IPS-20b (cell line): ENCODE data around the gene TMEM138.

Experiments
- H3K27ac ChIP-seq: one replicate; pipeline ENCODE4 v1.5.1; 2013; ENCODE audit warnings: low read length
- H3K27me3 ChIP-seq: 2 replicates; pipeline ENCODE4 v1.6.1; 2013; ENCODE audit warnings: mild to moderate bottlenecking, low read length, inconsistent platforms; ENCODE audit not compliant: insufficient read depth
- H3K36me3 ChIP-seq: 2 replicates; pipeline ENCODE4 v1.6.1; 2013; ENCODE audit warnings: low read depth, mild to moderate bottlenecking, inconsistent platforms, low read length, moderate library complexity; ENCODE audit not compliant: insufficient read depth
- H3K4me1 ChIP-seq: 2 replicates; pipeline ENCODE4 v1.6.1; 2013; ENCODE audit warnings: mild to moderate bottlenecking, control low read depth, inconsistent platforms, low read length, moderate library complexity; ENCODE audit not compliant: insufficient read depth
- H3K4me3 ChIP-seq: 2 replicates; pipeline ENCODE4 v1.5.1; 2013; ENCODE audit warnings: mild to moderate bottlenecking, low read length, inconsistent platforms
- H3K9ac ChIP-seq: 2 replicates; pipeline ENCODE4 v1.6.1; 2013; ENCODE audit warnings: low read depth, mild to moderate bottlenecking, inconsistent platforms, low read length, moderate library complexity
- H3K9me3 ChIP-seq: 2 replicates; pipeline ENCODE4 v1.6.1; 2013; ENCODE audit warnings: mild to moderate bottlenecking, low read depth, low read length, inconsistent platforms; ENCODE audit not compliant: insufficient read depth

TMEM138 gene

GRCh38 chr11:61403658-61404057, 41.5 kb downstream of the TMEM138 start:
- H3K36me3 ChIP-seq, result peaks cover 72% of the 10 kb centered on the region
- no peak overlapping the region for H3K4me3 ChIP-seq
- no peaks in the 10 kb centered on the region for H3K4me1 ChIP-seq
- H3K27me3 ChIP-seq, result no peaks in the 10 kb centered on the region
- no peak overlapping the region for H3K27ac ChIP-seq
- H3K9ac ChIP-seq, result no peak overlapping the region
- no peaks in the 10 kb centered on the region for H3K9me3 ChIP-seq

- Histone ChIP-seq H3K4me1 (no peaks in the 10 kb centered on the region), H3K9me3 (no peaks in the 10 kb centered on the region), H3K4me3 (no peak overlapping the region), H3K27ac (no peak overlapping the region), H3K9ac (no peak overlapping the region), H3K36me3 (peaks cover 72% of the 10 kb centered on the region), H3K27me3 (no peaks in the 10 kb centered on the region)
Measured at GRCh38 chr11:61404103-61404502, 41.9 kb downstream of the TMEM138 start.

- no peak overlapping the region for H3K27ac ChIP-seq
- H3K4me1 ChIP-seq, result no peaks in the 10 kb centered on the region
- no peak overlapping the region for H3K9ac ChIP-seq
- H3K27me3 ChIP-seq, result no peaks in the 10 kb centered on the region
- H3K9me3 ChIP-seq, result no peaks in the 10 kb centered on the region
- H3K4me3 ChIP-seq, result no peak overlapping the region
- peaks cover 77% of the 10 kb centered on the region for H3K36me3 ChIP-seq
Measured at GRCh38 chr11:61404641-61405040, 42.5 kb downstream of the TMEM138 start.

- Histone ChIP-seq H3K9me3 (no peaks in the 10 kb centered on the region), H3K9ac (no peak overlapping the region), H3K4me1 (no peaks in the 10 kb centered on the region), H3K27me3 (no peaks in the 10 kb centered on the region), H3K36me3 (peaks cover 91% of the 10 kb centered on the region), H3K4me3 (no peak overlapping the region), H3K27ac (no peak overlapping the region)
Measured at GRCh38 chr11:61406067-61406466, 43.9 kb downstream of the TMEM138 start.

GRCh38 chr11:61406991-61407728, 45.0 kb downstream of the TMEM138 start:
- H3K9ac ChIP-seq, result no peak overlapping the region

GRCh38 chr11:61411589-61411988, 49.4 kb downstream of the TMEM138 start:
- Histone ChIP-seq H3K36me3 (peaks cover 100% of the 10 kb centered on the region), H3K27ac (no peak overlapping the region), H3K4me1 (no peaks in the 10 kb centered on the region), H3K9ac (no peak overlapping the region), H3K4me3 (no peak overlapping the region), H3K9me3 (no peaks in the 10 kb centered on the region), H3K27me3 (no peaks in the 10 kb centered on the region)

More at GRCh38 chr11:61406991-61407728, 45.0 kb downstream of the TMEM138 start:
- peaks cover 100% of the 10 kb centered on the region for H3K36me3 ChIP-seq
- H3K27me3 ChIP-seq, result no peaks in the 10 kb centered on the region
- no peaks in the 10 kb centered on the region for H3K4me1 ChIP-seq
- no peaks in the 10 kb centered on the region for H3K9me3 ChIP-seq
- H3K27ac ChIP-seq, result no peak overlapping the region
- no peak overlapping the region for H3K4me3 ChIP-seq

- Histone ChIP-seq H3K9me3 (no peaks in the 10 kb centered on the region), H3K27me3 (no peaks in the 10 kb centered on the region), H3K4me3 (no peak overlapping the region), H3K9ac (no peak overlapping the region), H3K4me1 (no peaks in the 10 kb centered on the region), H3K27ac (no peak overlapping the region), H3K36me3 (peaks cover 100% of the 10 kb centered on the region)
Measured at GRCh38 chr11:61413496-61413895, 51.3 kb downstream of the TMEM138 start.

- H3K9ac ChIP-seq, result no peak overlapping the region
- H3K9me3 ChIP-seq, result no peaks in the 10 kb centered on the region
- H3K36me3 ChIP-seq, result peaks cover 100% of the 10 kb centered on the region
- no peaks in the 10 kb centered on the region for H3K27me3 ChIP-seq
- no peak overlapping the region for H3K27ac ChIP-seq
- H3K4me3 ChIP-seq, result no peak overlapping the region
- H3K4me1 ChIP-seq, result no peaks in the 10 kb centered on the region
Measured at GRCh38 chr11:61414547-61414946, 52.4 kb downstream of the TMEM138 start.

- H3K4me3 ChIP-seq, result no peak overlapping the region
- no peak overlapping the region for H3K9ac ChIP-seq
- no peaks in the 10 kb centered on the region for H3K27me3 ChIP-seq
- no peaks in the 10 kb centered on the region for H3K9me3 ChIP-seq
- H3K36me3 ChIP-seq, result peaks cover 100% of the 10 kb centered on the region
- H3K4me1 ChIP-seq, result no peaks in the 10 kb centered on the region
- H3K27ac ChIP-seq, result no peak overlapping the region
Measured at GRCh38 chr11:61415381-61415780, 53.2 kb downstream of the TMEM138 start.

GRCh38 chr11:61416941-61417340, 54.8 kb downstream of the TMEM138 start:
- Histone ChIP-seq H3K9me3 (no peaks in the 10 kb centered on the region), H3K36me3 (peaks cover 100% of the 10 kb centered on the region), H3K27me3 (no peaks in the 10 kb centered on the region), H3K27ac (no peak overlapping the region), H3K4me3 (no peak overlapping the region), H3K4me1 (no peaks in the 10 kb centered on the region), H3K9ac (no peak overlapping the region)

- no peak overlapping the region for H3K27ac ChIP-seq
Measured at GRCh38 chr11:61417670-61418069, 55.5 kb downstream of the TMEM138 start.

GRCh38 chr11:61418136-61418535, 56.0 kb downstream of the TMEM138 start:
- Histone ChIP-seq H3K36me3 (peaks cover 98% of the 10 kb centered on the region), H3K9me3 (no peaks in the 10 kb centered on the region), H3K9ac (no peak overlapping the region), H3K4me3 (no peak overlapping the region), H3K27me3 (no peaks in the 10 kb centered on the region), H3K27ac (no peak overlapping the region), H3K4me1 (no peaks in the 10 kb centered on the region)

More at GRCh38 chr11:61417670-61418069, 55.5 kb downstream of the TMEM138 start:
- no peaks in the 10 kb centered on the region for H3K4me1 ChIP-seq
- H3K4me3 ChIP-seq, result no peak overlapping the region
- no peaks in the 10 kb centered on the region for H3K27me3 ChIP-seq
- H3K9me3 ChIP-seq, result no peaks in the 10 kb centered on the region
- no peak overlapping the region for H3K9ac ChIP-seq
- H3K36me3 ChIP-seq, result peaks cover 100% of the 10 kb centered on the region
